Stimulated activated CD8-positive, alpha-beta memory T cell treated with anti-CD3 and anti-CD28 coated beads, Interleukin-4, amount 100 ng/mL, for 4 hours (primary cell): ENCODE data around the gene ATF1.
"Not testable (repeated sequence)": the region's sequence is repeated elsewhere in the genome, so short reads cannot be mapped to it uniquely, and the experiment has no call there.

Experiments
- DNase-seq, 2 donors: peaks; one replicate each; pipeline ENCODE4 v3.0.0-alpha.2; 2020; ENCODE audit warnings: low read depth in 2 of 2, low spot score in 1 of 2

Gene ATF1

DNA sequence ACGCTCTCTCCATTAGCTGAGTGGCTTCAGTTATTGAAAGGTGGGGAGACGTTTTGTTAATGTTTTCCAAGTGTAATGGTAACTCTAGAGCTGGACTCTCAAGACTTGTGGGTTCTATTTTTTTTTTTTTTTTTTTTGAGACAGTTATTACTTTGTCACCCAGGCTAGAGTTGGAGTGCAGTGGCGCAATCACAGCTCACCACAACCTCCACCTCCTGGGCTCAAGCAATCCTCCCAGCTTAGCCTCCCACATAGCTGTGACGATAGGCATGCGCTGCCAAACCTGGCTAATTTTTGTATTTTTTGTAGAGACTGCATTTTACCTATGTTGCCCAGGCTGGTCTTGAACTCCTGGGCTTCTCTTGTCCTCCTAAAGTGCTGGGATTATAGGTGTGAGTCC lies 26.2 kb downstream of the ATF1 start:
- DNase-seq = no peak

DNA sequence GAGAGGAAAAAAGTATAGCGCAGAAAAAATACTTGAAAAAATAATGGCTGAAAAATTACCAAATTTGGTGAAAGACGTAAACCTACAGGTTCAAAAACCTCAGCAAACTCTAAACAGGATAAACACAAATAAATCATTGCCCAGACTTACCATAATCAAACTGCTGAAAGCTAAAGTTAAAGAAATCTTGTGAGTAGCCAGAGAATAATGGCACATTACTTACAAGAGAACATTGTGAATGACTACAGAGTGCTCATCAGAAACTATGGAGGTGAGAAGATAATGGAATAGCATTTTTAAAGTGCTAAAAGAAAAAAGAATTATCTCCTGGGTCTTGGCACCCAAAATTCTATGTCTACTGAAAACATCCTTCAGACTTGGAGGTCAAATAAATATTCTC lies 36.0 kb downstream of the ATF1 start:
- no peak for DNase-seq

GRCh38 chr12:50803230-50803875 lies 39.5 kb downstream of the ATF1 start:
- DNase-seq = no peak

GRCh38 chr12:50806176-50806575 lies 42.3 kb downstream of the ATF1 start:
- no peak for DNase-seq

DNA sequence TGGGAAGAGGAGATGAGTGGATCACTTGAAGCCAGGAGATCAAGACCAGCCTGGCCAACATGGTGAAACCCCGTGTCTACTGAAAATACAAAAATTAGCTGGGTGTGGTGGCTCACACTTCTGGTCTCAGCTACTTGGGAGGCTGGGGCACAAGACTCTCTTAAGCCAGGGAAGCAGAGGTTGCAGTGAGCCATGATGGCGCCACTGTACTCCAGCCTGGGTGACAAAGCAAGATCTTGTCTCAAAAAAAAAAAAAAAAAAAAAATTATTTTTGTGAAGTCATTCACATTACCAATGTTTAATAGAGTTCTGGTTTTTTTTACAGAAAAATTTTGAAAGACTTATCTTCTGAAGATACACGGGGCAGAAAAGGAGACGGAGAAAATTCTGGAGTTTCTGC lies 45.2 kb downstream of the ATF1 start:
- not testable (repeated sequence) for DNase-seq

DNA sequence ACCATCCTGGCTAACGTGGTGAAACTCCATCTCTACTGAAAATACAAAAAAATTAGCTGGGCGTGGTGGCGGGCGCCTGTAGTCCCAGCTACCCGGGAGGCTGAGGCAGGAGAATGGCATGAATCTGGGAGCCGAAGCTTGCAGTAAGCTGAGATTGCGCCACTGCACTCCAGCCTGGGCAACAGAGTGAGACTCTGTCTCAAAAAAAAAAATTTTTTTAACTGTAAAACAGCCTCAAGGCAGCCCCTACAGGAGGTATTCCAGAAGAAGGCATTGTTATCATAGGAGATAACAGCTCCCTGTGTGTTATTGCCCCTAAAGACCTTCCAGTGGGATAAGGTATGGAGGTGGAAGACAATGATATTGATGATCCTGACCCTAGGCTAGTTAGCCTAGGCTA lies 51.0 kb downstream of the ATF1 start:
- not testable (repeated sequence) for DNase-seq

GRCh38 chr12:50820177-50820576 lies 56.3 kb downstream of the ATF1 start:
- DNase-seq = no peak

GRCh38 chr12:50822082-50822481 lies 58.2 kb downstream of the ATF1 start:
- DNase-seq = no peak

DNA sequence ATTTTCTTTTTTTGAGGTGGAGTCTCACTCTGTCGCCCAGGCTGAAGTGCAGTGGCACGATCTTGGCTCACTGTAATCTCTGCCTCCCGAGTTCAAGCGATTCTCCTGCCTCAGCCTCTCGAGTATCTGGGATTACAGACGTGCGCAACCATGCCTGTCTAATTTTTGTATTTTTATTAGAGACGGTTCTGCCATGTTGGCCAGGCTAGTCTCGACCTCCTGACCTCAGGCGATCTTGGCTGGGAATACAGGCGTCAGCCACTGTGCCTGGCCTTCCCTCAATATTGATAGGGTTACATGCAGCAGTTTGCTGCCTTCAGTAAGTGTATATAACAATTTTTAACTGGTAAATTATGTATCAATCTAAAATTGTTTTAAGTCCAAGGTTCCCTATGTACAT lies 59.8 kb downstream of the ATF1 start:
- not testable (repeated sequence) for DNase-seq

DNA sequence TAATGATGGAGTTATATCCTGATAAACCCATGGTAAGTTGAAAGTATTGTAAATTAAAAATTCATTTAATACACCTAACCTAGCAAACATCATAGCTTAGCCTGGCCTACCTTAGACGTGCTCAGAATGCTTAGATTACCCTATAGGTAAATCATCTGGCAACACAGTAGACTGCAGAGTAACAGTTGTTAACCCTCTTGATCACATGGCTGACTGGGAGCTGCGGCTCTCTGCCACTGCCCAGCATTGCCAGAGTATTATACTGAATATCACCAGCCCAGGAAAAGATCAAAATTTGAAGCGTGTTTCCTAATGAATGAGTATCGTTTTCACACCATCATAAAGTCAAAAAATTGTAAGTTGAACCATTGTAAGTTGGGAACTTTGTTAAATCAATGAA lies 61.0 kb downstream of the ATF1 start:
- DNase-seq = no peak

DNA sequence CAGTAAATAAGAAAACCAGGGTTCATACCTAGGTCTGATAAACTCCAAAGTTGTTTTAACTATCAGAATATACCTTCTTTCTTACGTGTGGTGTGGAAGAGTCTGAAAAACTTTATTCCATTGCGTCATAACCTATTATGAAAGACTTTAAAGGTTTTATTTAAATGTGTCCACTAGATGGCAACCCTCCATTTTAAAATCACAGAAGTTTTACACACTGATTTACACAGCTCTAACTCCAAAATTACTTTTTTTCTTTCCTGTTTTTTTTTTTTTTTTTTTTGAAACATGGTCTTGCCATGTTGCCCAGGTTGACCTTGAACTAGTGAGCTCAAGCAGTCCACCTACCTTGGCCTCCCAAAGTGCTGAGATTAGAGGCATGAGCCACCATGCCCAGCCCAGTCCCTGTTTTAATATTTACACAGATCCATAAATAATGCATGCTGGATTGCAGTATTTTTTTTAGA lies 61.5 kb downstream of the ATF1 start:
- no peak for DNase-seq

DNA sequence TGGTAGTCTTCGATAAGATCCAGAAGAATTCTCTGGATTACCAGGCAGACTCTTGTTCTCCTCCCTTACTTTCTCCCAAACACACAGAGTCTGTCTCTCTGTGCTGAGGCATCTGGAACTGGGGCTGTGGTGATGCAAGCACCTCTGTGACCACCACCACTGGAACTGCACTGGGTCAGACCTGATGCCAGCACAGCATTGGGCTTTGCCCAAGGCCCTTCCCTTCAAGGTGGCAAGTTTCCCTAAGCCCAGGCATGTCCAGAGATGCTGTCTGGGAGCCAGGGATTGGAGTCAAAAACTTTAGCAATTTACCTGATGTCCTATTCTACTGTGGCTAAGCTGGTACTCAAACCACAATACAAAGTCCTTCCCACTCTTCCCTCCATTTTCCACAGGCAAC lies 64.2 kb downstream of the ATF1 start:
- DNase-seq = no peak

GRCh38 chr12:50828886-50829285 lies 65.0 kb downstream of the ATF1 start:
- DNase-seq = no peak

GRCh38 chr12:50833801-50834200 lies 69.9 kb downstream of the ATF1 start:
- DNase-seq = not testable (repeated sequence)

DNA sequence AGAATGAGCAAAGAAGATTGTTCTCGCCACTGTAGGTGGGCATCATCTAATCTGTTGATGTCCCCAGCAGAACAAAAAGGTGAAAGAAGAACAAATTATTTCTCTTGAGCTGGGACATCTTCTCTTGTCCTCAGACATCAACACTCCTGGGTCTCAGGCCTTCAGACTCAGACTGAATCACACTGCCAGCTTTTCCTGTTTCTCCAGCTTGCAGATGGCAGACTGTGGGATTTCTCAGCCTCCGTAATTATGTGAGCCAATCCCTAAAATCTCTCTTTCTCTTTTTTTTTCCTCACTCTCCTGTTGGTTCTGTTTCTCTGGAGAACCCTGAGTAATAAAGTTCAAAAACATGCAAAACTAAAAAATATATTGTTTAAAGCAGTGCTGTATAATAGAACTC lies 75.1 kb downstream of the ATF1 start:
- no peak for DNase-seq

DNA sequence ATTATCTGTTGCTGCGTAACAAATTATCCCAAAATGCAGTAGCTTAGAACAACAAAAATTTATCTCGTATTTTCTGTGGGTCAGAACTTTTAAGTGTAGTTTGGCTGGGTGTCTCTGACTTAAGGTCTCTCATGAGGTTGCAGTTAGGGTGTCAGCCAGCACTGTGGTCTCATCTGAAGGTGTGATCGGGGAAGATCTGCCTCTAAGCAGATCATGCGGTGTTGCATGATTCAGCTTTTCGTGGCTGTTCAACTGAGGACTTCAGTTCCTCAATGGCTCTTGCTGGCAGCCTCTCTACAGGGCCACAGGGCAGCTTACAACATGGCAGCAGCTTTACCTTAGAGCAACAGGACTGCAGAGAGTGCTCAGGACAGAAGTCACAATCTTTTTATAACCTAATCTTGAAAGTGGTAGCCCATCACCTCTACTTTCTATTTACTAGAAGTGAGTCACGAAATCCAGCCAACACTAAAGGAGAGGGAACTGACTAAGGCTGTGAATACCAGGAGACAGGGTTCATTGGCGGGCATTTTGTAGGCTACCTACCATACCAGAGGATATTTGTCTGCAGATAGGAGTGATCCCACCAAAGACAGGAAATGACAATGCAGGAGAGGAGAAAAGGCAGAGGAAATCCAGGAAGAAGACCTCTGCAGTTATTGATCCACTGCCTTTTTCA lies 77.0 kb downstream of the ATF1 start:
- no peak for DNase-seq

DNA sequence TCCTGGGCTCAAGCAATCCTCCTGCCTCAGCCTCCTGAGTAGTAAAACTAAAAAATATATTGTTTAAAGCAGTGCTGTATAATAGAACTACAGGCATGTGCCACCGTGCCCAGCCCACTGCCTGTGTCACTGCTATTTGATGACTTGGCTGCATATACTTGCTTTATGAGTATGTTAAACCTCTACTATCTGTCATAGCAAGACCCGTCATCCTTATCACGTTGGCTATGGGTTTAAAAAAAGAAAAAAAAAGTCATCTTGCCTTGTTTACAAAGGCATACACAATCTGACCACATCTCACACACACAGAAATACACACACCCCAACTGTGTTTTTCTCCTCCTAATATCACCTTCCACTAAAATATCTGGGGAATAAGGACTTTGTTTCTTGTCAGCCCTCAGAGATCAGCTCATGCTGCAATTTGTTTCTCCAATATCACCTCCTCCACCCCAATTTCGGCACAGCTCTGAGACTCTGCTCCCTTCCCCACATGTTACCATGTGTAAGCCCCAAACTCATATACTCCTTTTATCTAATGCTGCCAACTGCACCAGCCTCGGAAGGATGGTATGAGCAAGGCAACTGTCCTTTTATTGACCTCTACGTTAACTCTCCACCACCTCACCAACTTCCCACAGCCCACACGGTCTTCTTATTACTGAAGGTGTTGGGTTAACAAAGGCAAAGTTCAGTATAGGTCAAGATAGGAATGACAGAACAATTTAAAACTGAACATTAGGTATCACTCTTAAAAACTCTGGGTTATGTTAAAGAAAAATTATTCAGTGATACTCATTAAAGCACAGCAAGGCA lies 78.0 kb downstream of the ATF1 start:
- DNase-seq = no peak

- DNase-seq = no peak
These were observed 79.0 kb downstream of the ATF1 start, which contains the start of gene TMPRSS12 for GRCh38 chr12:50842637-50843493. TSS of gene TMPRSS12 (plus strand) at chr12:50842926. CDS start at chr12:50842965, 39 bp downstream.

DNA sequence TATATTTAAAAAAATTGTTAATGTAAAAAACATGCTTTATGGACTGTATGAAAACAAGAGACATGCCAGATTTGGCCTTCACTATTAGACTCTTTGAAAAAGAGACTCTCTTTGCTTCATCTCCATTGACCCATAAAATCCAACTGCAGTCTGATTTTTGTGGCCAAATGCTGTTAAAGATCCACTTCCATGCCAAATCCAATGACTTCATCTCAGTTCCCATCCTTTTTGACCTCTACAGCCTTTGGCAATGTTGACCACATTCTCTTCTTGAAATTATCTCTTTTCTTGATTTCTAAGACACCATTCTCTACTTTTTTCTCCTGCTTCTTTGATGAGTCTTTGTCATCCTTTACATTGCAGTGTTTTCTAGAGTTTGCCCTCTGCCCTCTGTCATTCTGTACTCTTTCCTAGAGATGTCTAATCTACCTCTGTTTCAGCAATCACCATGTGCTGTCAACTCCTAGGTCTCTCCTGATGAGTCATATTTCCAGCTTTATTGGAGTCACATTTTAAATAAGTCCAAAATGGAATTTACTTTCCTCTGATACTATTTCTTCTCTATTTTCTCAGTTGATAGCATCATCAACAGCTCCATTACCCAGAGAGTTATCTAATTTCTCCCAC lies 81.2 kb downstream of the ATF1 start:
- no peak for DNase-seq

GRCh38 chr12:50848963-50849362 lies 85.1 kb downstream of the ATF1 start:
- no peak for DNase-seq

DNA sequence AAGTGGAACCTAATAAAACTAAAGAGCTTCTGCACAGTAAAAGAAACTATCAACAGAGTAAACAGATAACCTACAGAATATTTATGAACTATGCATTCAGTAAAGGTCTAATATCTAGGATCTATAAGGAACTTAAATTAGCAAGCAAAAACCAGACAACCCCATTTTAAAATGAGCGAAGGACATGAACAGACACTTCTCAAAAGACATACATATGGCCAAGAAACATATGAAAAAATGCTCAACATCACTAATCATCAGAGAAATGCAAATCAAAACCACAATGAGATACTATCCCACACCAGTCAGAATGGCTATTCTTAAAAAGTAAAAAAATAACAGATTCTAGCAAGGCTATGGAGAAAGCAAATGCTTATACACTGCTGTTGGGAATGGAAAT lies 91.3 kb downstream of the ATF1 start:
- not testable (repeated sequence) for DNase-seq
